ENCODE data around the gene UBE4B. TPM values are rescaled to one million over a fixed set of nuclear protein-coding genes. Genes with fewer than 3 reads are reported as not detected.

Gene UBE4B
- total and polyA plus RNA-seq, 10 of the 15 experiments (the other 5 are each of a cell fraction or from before 2014, with no cell fraction given): 2.9 to 32.6 (median 20.7) TPM

DNA sequence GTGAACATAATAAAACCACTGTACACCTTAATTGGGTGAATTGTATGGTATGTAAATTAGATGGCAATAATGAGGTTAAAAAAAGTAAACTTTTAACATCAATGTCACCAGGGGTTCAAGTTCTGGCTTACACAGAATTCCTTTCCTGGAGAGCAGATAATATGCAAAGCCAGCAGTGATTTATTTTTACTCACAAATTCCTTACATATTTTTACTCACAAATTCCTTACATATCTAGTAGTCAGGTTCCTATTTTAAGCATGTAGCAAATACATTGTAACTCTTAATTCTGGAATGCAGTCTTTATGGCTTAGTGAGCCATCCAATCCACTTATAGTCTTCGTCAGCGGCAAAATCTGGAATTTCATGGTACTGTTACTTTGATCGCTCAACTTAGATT, 1.3 kb upstream of the UBE4B start:
- 98% methylated on average over 3 of the region's 3 CpGs for WGBS (ENCODE audit: insufficient coverage, insufficient replicate concordance, low lambda C conversion rate, missing lambda C conversion rate)
- ATAC-seq: no peak
- TF ChIP-seq, protein P1, sequence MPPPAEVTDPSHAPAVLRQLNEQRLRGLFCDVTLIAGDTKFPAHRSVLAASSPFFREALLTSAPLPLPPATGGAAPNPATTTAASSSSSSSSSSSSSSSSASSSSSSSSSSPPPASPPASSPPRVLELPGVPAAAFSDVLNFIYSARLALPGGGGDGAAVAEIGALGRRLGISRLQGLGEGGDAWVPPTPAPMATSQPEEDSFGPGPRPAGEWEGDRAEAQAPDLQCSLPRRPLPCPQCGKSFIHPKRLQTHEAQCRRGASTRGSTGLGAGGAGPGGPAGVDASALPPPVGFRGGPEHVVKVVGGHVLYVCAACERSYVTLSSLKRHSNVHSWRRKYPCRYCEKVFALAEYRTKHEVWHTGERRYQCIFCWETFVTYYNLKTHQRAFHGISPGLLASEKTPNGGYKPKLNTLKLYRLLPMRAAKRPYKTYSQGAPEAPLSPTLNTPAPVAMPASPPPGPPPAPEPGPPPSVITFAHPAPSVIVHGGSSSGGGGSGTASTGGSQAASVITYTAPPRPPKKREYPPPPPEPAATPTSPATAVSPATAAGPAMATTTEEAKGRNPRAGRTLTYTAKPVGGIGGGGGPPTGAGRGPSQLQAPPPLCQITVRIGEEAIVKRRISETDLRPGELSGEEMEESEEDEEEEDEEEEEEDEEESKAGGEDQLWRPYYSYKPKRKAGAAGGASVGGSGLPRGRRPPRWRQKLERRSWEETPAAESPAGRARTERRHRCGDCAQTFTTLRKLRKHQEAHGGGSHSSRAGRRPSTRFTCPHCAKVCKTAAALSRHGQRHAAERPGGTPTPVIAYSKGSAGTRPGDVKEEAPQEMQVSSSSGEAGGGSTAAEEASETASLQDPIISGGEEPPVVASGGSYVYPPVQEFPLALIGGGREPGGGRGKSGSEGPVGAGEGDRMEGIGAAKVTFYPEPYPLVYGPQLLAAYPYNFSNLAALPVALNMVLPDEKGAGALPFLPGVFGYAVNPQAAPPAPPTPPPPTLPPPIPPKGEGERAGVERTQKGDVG (CRISPR knock-in tag; IDR thresholded peaks at IDR 0.05): no peak
- TF ChIP-seq EZH2 (IDR thresholded peaks at IDR 0.05; ENCODE audit: borderline replicate concordance, control insufficient read depth, low read depth, low read length) (no peak), TARDBP (IDR thresholded peaks at IDR 0.05; ENCODE audit: borderline replicate concordance) (no peak), CHD1 (IDR thresholded peaks at IDR 0.05; ENCODE audit: low read depth, low read length) (no peak), TCF7 (IDR thresholded peaks at IDR 0.05; ENCODE audit: borderline replicate concordance) (no peak), TCF12 (IDR thresholded peaks at IDR 0.05; ENCODE audit: low read depth, low read length) (no peak), JUND (IDR thresholded peaks at IDR 0.05; ENCODE audit: low read depth, low read length) (no peak), CBX5 (IDR thresholded peaks at IDR 0.05; ENCODE audit: low read depth) (no peak), NFYA (IDR thresholded peaks at IDR 0.05; ENCODE audit: borderline replicate concordance, low read depth, low read length) (no peak), STAT3 (IDR thresholded peaks at IDR 0.05; ENCODE audit: low read depth, low read length) (no peak), CBFB (IDR thresholded peaks at IDR 0.05; ENCODE audit: low read depth) (no peak)
- TF ChIP-seq, protein P2, sequence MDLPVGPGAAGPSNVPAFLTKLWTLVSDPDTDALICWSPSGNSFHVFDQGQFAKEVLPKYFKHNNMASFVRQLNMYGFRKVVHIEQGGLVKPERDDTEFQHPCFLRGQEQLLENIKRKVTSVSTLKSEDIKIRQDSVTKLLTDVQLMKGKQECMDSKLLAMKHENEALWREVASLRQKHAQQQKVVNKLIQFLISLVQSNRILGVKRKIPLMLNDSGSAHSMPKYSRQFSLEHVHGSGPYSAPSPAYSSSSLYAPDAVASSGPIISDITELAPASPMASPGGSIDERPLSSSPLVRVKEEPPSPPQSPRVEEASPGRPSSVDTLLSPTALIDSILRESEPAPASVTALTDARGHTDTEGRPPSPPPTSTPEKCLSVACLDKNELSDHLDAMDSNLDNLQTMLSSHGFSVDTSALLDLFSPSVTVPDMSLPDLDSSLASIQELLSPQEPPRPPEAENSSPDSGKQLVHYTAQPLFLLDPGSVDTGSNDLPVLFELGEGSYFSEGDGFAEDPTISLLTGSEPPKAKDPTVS (IDR thresholded peaks at IDR 0.05; ENCODE audit: low read depth, low read length): no peak
- TF ChIP-seq, protein P3, sequence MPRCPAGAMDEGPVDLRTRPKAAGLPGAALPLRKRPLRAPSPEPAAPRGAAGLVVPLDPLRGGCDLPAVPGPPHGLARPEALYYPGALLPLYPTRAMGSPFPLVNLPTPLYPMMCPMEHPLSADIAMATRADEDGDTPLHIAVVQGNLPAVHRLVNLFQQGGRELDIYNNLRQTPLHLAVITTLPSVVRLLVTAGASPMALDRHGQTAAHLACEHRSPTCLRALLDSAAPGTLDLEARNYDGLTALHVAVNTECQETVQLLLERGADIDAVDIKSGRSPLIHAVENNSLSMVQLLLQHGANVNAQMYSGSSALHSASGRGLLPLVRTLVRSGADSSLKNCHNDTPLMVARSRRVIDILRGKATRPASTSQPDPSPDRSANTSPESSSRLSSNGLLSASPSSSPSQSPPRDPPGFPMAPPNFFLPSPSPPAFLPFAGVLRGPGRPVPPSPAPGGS (IDR thresholded peaks at IDR 0.05; ENCODE audit: borderline replicate concordance, insufficient read depth, low read depth, low read length, poor library complexity, severe bottlenecking): no peak
- ChIA-PET SMC1A (ENCODE audit: uncharacterized antibody, unreplicated experiment) (no interaction called here), RAD21 (ENCODE audit: unreplicated experiment) (no interaction called here), CTCF (no interaction called here), POLR2A (no interaction called here)
- Histone ChIP-seq H3K9me3 (replicated peaks; ENCODE audit: control insufficient read depth, insufficient read depth, low read length) (no peaks in the 10 kb centered on the region), H4K20me1 (ENCODE audit: control insufficient read depth, insufficient read depth) (no peaks in the 10 kb centered on the region), H3K4me3 (no peak overlapping the region), H3K36me3 (ENCODE audit: control insufficient read depth in 2 of 2, insufficient read depth in 2 of 2, low read length in 1 of 2) (no peaks in the 10 kb centered on the region), H3K27ac (ENCODE audit: control insufficient read depth, insufficient read depth) (no peak overlapping the region), H2AFZ (ENCODE audit: control insufficient read depth, low read depth, low read length) (no peak overlapping the region), H3K4me1 (ENCODE audit: control insufficient read depth, insufficient read depth, low read length) (peaks cover 5% of the 10 kb centered on the region; the same call in 1 of the 2 replicates), H3K9ac (ENCODE audit: control insufficient read depth, insufficient read depth, low read length) (no peak overlapping the region), H3K4me2 (ENCODE audit: control insufficient read depth, insufficient read depth) (no peak overlapping the region), H3K27me3 (replicated peaks in 1 of 2; ENCODE audit: control insufficient read depth in 2 of 2, insufficient read depth in 2 of 2, low read length in 1 of 2) (no peaks in the 10 kb centered on the region), H3K79me2 (ENCODE audit: control insufficient read depth, insufficient read depth, low read length) (peaks cover 24% of the 10 kb centered on the region)
- FAIRE-seq: no peak
- BruUV-seq (replicated peaks): no TSS peak
- DNase-seq (ENCODE audit: low read depth, low spot score): no peak
- intact Hi-C loops (cut with micrococcal nuclease; ENCODE audit: unreplicated experiment) (loop anchor here (10.0 kb wide), 1 partner anchor 247 kb away; no protein-coding TSS in a partner anchor), in situ Hi-C loops (cut with MboI) (no loop called here)
